HCT116 (cell line): ENCODE data around the gene SUCNR1. TPM values are rescaled to one million over a fixed set of nuclear protein-coding genes. Genes with fewer than 3 reads are reported as not detected.

Experiments used
- ATAC-seq: fragments of 200-7000 bp; cut with Tn5 transposase; 2 replicates; pipeline ENCODE4 v1.9.1; 2020; ENCODE audit warnings: mild to moderate bottlenecking, moderate library complexity
- BruUV-seq: library from RNA; stranded (reverse); fragments of 400-500 nt; replicated peaks from 2 replicates; lab custom pipeline; 2021; lab: Mats Ljungman, UMichigan
- CTCF ChIA-PET: fragments of 300-600 bp; sonication (Branson Sonifier 250); formaldehyde crosslinking; loops from one replicate; lab custom pipeline; 2021; ENCODE audit warnings: antibody characterized with exemption; lab: Charles Lee
- POLR2A ChIA-PET: fragments of 300-600, 350-600 bp; sonication (Branson Sonifier 250); formaldehyde crosslinking; loops from one replicate; lab custom pipeline; 2021; ENCODE audit warnings: antibody characterized with exemption; lab: Charles Lee
- RAD21 ChIA-PET, 2 experiments: fragments of 300-600 bp; sonication (Branson Sonifier 250); formaldehyde crosslinking; loops; one replicate each; lab custom pipeline; 2023; ENCODE audit warnings: low total read pairs in 2 of 2; ENCODE audit not compliant: uncharacterized antibody in 2 of 2, unreplicated experiment in 2 of 2, low non-redundant PET in 1 of 2; lab: Charles Lee
- DNase-seq: peaks from one replicate; pipeline ENCODE4 v3.0.0-alpha.2; 2010; ENCODE audit warnings: low read depth, low spot score
- H2AFZ ChIP-seq: fragments of 200-600 bp; shearing (Covaris generic), sonication (generic); 2 replicates; pipeline ENCODE4 v1.6.1; 2017; ENCODE audit warnings: low read depth, mixed run types, mixed read lengths, antibody characterized with exemption, low read length; ENCODE audit not compliant: poor library complexity, severe bottlenecking
- H3K27ac ChIP-seq: 2 replicates; pipeline ENCODE4 v1.5.1; 2012; ENCODE audit warnings: low read depth, low read length
- H3K27me3 ChIP-seq: fragments of 200-600 bp; sonication (generic); 2 replicates; pipeline ENCODE4 v1.6.1; 2016; ENCODE audit warnings: mixed run types, low read length, mixed read lengths; ENCODE audit not compliant: insufficient read depth
- H3K36me3 ChIP-seq, 2 experiments: fragments of 200-500 bp in 1 of 2; fragments of 200-600 bp in 1 of 2; sonication (Bioruptor generic) in 1 of 2; sonication (generic) in 1 of 2; 2 replicates each; pipeline versions ENCODE4 v1.5.1 to v1.6.1; 2014 to 2016; ENCODE audit warnings: low read length in 2 of 2, inconsistent platforms in 1 of 2, mixed read lengths in 1 of 2, mixed run types in 1 of 2; ENCODE audit not compliant: insufficient read depth in 2 of 2, control insufficient read depth in 1 of 2
- H3K4me1 ChIP-seq, 2 experiments: fragments of 200-600 bp in 1 of 2; sonication (generic) in 1 of 2; 2 replicates each; pipeline versions ENCODE4 v1.5.1 to v1.6.1; 2012 to 2017; ENCODE audit warnings: low read length in 2 of 2, inconsistent platforms in 1 of 2, mild to moderate bottlenecking in 1 of 2, mixed read lengths in 1 of 2, mixed run types in 1 of 2, moderate library complexity in 1 of 2; ENCODE audit not compliant: insufficient read depth in 2 of 2, control insufficient read depth in 1 of 2
- H3K4me2 ChIP-seq: fragments of 200-600 bp; sonication (generic); 2 replicates; pipeline ENCODE4 v1.6.1; 2017; ENCODE audit warnings: mixed run types, low read length, mixed read lengths
- H3K4me3 ChIP-seq, 2 experiments: fragments of 200-600 bp in 1 of 2; sonication (generic) in 1 of 2; replicated peaks in 1 of 2; 2 replicates each; pipeline ENCODE4 v1.5.1; 2011 to 2016; ENCODE audit warnings: low read length in 2 of 2, control low read depth in 1 of 2, low read depth in 1 of 2, mild to moderate bottlenecking in 1 of 2, mixed read lengths in 1 of 2, mixed run types in 1 of 2
- H3K79me2 ChIP-seq: fragments of 200-600 bp; sonication (generic); 2 replicates; pipeline ENCODE4 v1.6.1; 2017; ENCODE audit warnings: mild to moderate bottlenecking, mixed run types, low read length, moderate library complexity, mixed read lengths; ENCODE audit not compliant: insufficient read depth
- H3K9ac ChIP-seq: fragments of 200-600 bp; sonication (generic); 2 replicates; pipeline ENCODE4 v1.6.1; 2016; ENCODE audit warnings: low read length, mixed read lengths
- H3K9me2 ChIP-seq: fragments of 200-600 bp; sonication (generic), shearing (Covaris generic); 2 replicates; pipeline ENCODE4 v1.6.1; 2017; ENCODE audit warnings: mixed run types, mild to moderate bottlenecking, moderate library complexity; ENCODE audit not compliant: insufficient read depth
- H3K9me3 ChIP-seq, 2 experiments: fragments of 200-500 bp in 1 of 2; fragments of 200-600 bp in 1 of 2; sonication (Bioruptor generic) in 1 of 2; sonication (generic) in 1 of 2; 2 replicates each; pipeline ENCODE4 v1.6.1; 2014 to 2017; ENCODE audit warnings: low read length in 2 of 2, mixed read lengths in 2 of 2, inconsistent platforms in 1 of 2, low read depth in 1 of 2, mild to moderate bottlenecking in 1 of 2, mixed run types in 1 of 2, moderate library complexity in 1 of 2; ENCODE audit not compliant: control insufficient read depth in 1 of 2, insufficient read depth in 1 of 2
- H4K20me1 ChIP-seq: fragments of 200-600 bp; sonication (generic), shearing (Covaris generic); 2 replicates; pipeline ENCODE4 v1.6.1; 2017; ENCODE audit warnings: mixed run types, mild to moderate bottlenecking, moderate library complexity; ENCODE audit not compliant: insufficient read depth
- EGR1 ChIP-seq: IDR thresholded peaks from 2 replicates; pipeline ENCODE4 v1.6.1; 2012; ENCODE audit warnings: low read depth
- RAD21 ChIP-seq: IDR thresholded peaks from 2 replicates; pipeline ENCODE4 v1.6.1; 2012; ENCODE audit warnings: low read depth, mild to moderate bottlenecking
- YY1 ChIP-seq: IDR thresholded peaks from 2 replicates; pipeline ENCODE4 v1.6.1; 2011; ENCODE audit warnings: low read length, low read depth, moderate library complexity, mild to moderate bottlenecking; ENCODE audit not compliant: insufficient replicate concordance; ENCODE audit errors: extremely low read depth
- ZNF274 ChIP-seq: fragments of 200-500 bp; sonication (Bioruptor generic); IDR thresholded peaks from 2 replicates; pipeline ENCODE4 v1.6.1; 2014; ENCODE audit warnings: mild to moderate bottlenecking, low read depth, low read length, inconsistent platforms
- intact Hi-C: fragments of 100-400 bp; cut with micrococcal nuclease; formaldehyde crosslinking; loops from 2 replicates; pipeline ENCODE4 v1.10.0; 2022
- total RNA-seq: library from RNA; stranded (reverse); gene quantifications from one replicate; pipeline ENCODE4 v1.2.1, GENCODE V29; 2021; ENCODE audit not compliant: unreplicated experiment
- TF ChIP-seq, protein P1 (sequence below): IDR thresholded peaks from 2 replicates; pipeline ENCODE4 v1.6.1; 2012
- TF ChIP-seq, protein P2 (sequence below): IDR thresholded peaks from 2 replicates; pipeline ENCODE4 v1.6.1; 2011; ENCODE audit warnings: mild to moderate bottlenecking, low read length, moderate library complexity; ENCODE audit not compliant: insufficient replicate concordance; ENCODE audit errors: extremely low read depth
- TF ChIP-seq, protein P3 (sequence below): IDR thresholded peaks from 2 replicates; pipeline ENCODE4 v1.6.1; 2012

SUCNR1 gene
- total RNA-seq, 1 experiment from 2014 or later: 0.17 TPM

DNA sequence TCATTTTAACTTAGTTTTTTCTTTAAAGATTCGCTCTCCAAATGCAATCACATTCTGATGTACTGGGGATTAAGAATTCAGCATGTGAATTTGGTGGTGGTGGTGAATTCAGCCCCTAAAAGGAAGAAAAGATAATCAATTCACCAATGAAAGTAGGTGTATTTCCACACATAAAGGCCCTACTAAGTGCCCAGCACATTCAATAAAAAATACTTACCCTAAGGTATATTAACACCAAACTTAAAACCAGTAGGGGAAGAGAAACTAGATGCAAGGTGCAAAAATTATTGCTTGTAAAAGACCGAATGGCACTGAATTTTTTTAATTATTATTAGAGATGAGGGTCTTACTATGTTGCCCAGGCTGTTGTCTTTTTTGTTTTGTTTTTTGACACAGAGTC lies 16.8 kb upstream of the SUCNR1 start:
- ATAC-seq (no peak), DNase-seq (no peak)
- no peak overlapping the region for H3K9ac ChIP-seq
- no peaks in the 10 kb centered on the region for H3K9me2 ChIP-seq
- H4K20me1 ChIP-seq: no peaks in the 10 kb centered on the region
- H2AFZ ChIP-seq: no peak overlapping the region
- H3K4me2 ChIP-seq: no peak overlapping the region
- H3K27ac ChIP-seq: no peak overlapping the region
- no peaks in the 10 kb centered on the region for H3K4me1 ChIP-seq
- H3K9me3 ChIP-seq: no peaks in the 10 kb centered on the region
- BruUV-seq: no TSS peak
- no peak overlapping the region for H3K4me3 ChIP-seq
- H3K79me2 ChIP-seq: no peaks in the 10 kb centered on the region
- no peak for TF ChIP-seq EGR1
- TF ChIP-seq, protein P1, sequence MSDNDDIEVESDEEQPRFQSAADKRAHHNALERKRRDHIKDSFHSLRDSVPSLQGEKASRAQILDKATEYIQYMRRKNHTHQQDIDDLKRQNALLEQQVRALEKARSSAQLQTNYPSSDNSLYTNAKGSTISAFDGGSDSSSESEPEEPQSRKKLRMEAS: no peak
- TF ChIP-seq, protein P2, sequence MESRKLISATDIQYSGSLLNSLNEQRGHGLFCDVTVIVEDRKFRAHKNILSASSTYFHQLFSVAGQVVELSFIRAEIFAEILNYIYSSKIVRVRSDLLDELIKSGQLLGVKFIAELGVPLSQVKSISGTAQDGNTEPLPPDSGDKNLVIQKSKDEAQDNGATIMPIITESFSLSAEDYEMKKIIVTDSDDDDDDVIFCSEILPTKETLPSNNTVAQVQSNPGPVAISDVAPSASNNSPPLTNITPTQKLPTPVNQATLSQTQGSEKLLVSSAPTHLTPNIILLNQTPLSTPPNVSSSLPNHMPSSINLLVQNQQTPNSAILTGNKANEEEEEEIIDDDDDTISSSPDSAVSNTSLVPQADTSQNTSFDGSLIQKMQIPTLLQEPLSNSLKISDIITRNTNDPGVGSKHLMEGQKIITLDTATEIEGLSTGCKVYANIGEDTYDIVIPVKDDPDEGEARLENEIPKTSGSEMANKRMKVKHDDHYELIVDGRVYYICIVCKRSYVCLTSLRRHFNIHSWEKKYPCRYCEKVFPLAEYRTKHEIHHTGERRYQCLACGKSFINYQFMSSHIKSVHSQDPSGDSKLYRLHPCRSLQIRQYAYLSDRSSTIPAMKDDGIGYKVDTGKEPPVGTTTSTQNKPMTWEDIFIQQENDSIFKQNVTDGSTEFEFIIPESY: no peak
- TF ChIP-seq YY1: no peak
- TF ChIP-seq RAD21: no peak
- TF ChIP-seq, protein P3, sequence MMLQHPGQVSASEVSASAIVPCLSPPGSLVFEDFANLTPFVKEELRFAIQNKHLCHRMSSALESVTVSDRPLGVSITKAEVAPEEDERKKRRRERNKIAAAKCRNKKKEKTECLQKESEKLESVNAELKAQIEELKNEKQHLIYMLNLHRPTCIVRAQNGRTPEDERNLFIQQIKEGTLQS: no peak
- no peak for TF ChIP-seq ZNF274
- TF ChIP-seq, all 23 proteins: peak for 0
- no peaks in the 10 kb centered on the region for H3K27me3 ChIP-seq
- intact Hi-C loops: no loop called here
- POLR2A ChIA-PET: no interaction called here
- CTCF ChIA-PET: no interaction called here
- RAD21 ChIA-PET: no interaction called here
- no peaks in the 10 kb centered on the region for H3K36me3 ChIP-seq
